H9 (cell line): ENCODE data around the gene SMIM21. TPM values are rescaled to one million over a fixed set of nuclear protein-coding genes. Genes with fewer than 3 reads are reported as not detected.

Source experiments
- DNase-seq: peaks from one replicate; pipeline ENCODE4 v3.0.0-alpha.2; 2017
- H2AFZ ChIP-seq: one replicate; pipeline ENCODE4 v1.6.1; 2013; ENCODE audit warnings: mild to moderate bottlenecking, low read length, control low read depth, moderate library complexity
- H2AK5ac ChIP-seq: 2 replicates; pipeline ENCODE4 v1.6.1; 2013; ENCODE audit warnings: low read length, control low read depth, mixed read lengths; ENCODE audit not compliant: insufficient read length
- H2BK120ac ChIP-seq: one replicate; pipeline ENCODE4 v1.6.1; 2013; ENCODE audit warnings: low read depth, mild to moderate bottlenecking, low read length, control low read depth, inconsistent platforms; ENCODE audit not compliant: poor library complexity, severe bottlenecking
- H2BK12ac ChIP-seq: 2 replicates; pipeline ENCODE4 v1.6.1; 2013; ENCODE audit warnings: low read length, control low read depth, mixed read lengths, low read depth; ENCODE audit not compliant: insufficient read length
- H2BK15ac ChIP-seq: 2 replicates; pipeline ENCODE4 v1.6.1; 2013; ENCODE audit warnings: low read depth, low read length, control low read depth
- H2BK20ac ChIP-seq: one replicate; pipeline ENCODE4 v1.6.1; 2013; ENCODE audit warnings: low read depth, mild to moderate bottlenecking, low read length, control low read depth, inconsistent platforms; ENCODE audit not compliant: poor library complexity, severe bottlenecking
- H2BK5ac ChIP-seq: 2 replicates; pipeline ENCODE4 v1.6.1; 2013; ENCODE audit warnings: low read length, control low read depth, mixed read lengths; ENCODE audit not compliant: insufficient read length
- H3K14ac ChIP-seq: 2 replicates; pipeline ENCODE4 v1.6.1; 2013; ENCODE audit warnings: low read length, control low read depth; ENCODE audit not compliant: insufficient read depth
- H3K18ac ChIP-seq: 2 replicates; pipeline ENCODE4 v1.6.1; 2013; ENCODE audit warnings: low read depth, mild to moderate bottlenecking, mixed read lengths, low read length, control low read depth; ENCODE audit not compliant: insufficient read length
- H3K23ac ChIP-seq: 2 replicates; pipeline ENCODE4 v1.6.1; 2013; ENCODE audit warnings: low read length, control low read depth, mixed read lengths, low read depth; ENCODE audit not compliant: insufficient read length
- H3K23me2 ChIP-seq: 2 replicates; pipeline ENCODE4 v1.6.1; 2013; ENCODE audit warnings: low read depth, mild to moderate bottlenecking, mixed read lengths, low read length, control low read depth; ENCODE audit not compliant: insufficient read length, poor library complexity, severe bottlenecking
- H3K27ac ChIP-seq: 2 replicates; pipeline ENCODE4 v1.5.1; 2013; ENCODE audit warnings: low read length, control low read depth, mixed read lengths, low read depth; ENCODE audit not compliant: insufficient read length
- H3K27me3 ChIP-seq: 2 replicates; pipeline ENCODE4 v1.6.1; 2013; ENCODE audit warnings: low read length, control low read depth, inconsistent platforms; ENCODE audit not compliant: insufficient read depth
- H3K4ac ChIP-seq: 2 replicates; pipeline ENCODE4 v1.6.1; 2013; ENCODE audit warnings: low read depth, mild to moderate bottlenecking, control low read depth, inconsistent platforms, low read length, moderate library complexity
- H3K4me1 ChIP-seq: 2 replicates; pipeline ENCODE4 v1.6.1; 2013; ENCODE audit warnings: low read length, control low read depth, inconsistent platforms; ENCODE audit not compliant: insufficient read depth
- H3K4me2 ChIP-seq: 2 replicates; pipeline ENCODE4 v1.6.1; 2013; ENCODE audit warnings: low read length, control low read depth, mixed read lengths; ENCODE audit not compliant: insufficient read length, insufficient read depth
- H3K56ac ChIP-seq: 2 replicates; pipeline ENCODE4 v1.6.1; 2013; ENCODE audit warnings: low read depth, mild to moderate bottlenecking, mixed read lengths, low read length, control low read depth; ENCODE audit not compliant: insufficient read length
- H3K79me1 ChIP-seq: 2 replicates; pipeline ENCODE4 v1.6.1; 2013; ENCODE audit warnings: low read depth, mild to moderate bottlenecking, moderate library complexity, low read length, control low read depth, inconsistent platforms; ENCODE audit not compliant: insufficient read depth, poor library complexity, severe bottlenecking
- H3K79me2 ChIP-seq: 2 replicates; pipeline ENCODE4 v1.6.1; 2013; ENCODE audit warnings: low read length, control low read depth, inconsistent platforms; ENCODE audit not compliant: insufficient read depth
- H3K9ac ChIP-seq: 2 replicates; pipeline ENCODE4 v1.6.1; 2013; ENCODE audit warnings: low read length, control low read depth, mixed read lengths; ENCODE audit not compliant: insufficient read length; ENCODE audit errors: extremely low read depth
- H3K9me3 ChIP-seq: one replicate; pipeline ENCODE4 v1.6.1; 2013; ENCODE audit warnings: low read depth, low read length, inconsistent platforms; ENCODE audit not compliant: control insufficient read depth
- H3T11ph ChIP-seq: one replicate; pipeline ENCODE4 v1.6.1; 2013; ENCODE audit warnings: mild to moderate bottlenecking, low read length, control low read depth, inconsistent platforms
- H4K20me1 ChIP-seq: one replicate; pipeline ENCODE4 v1.6.1; 2013; ENCODE audit not compliant: control insufficient read depth, insufficient read length, insufficient read depth
- H4K5ac ChIP-seq: 2 replicates; pipeline ENCODE4 v1.6.1; 2013; ENCODE audit warnings: low read depth, mild to moderate bottlenecking, mixed read lengths, low read length, control low read depth; ENCODE audit not compliant: insufficient read length
- H4K8ac ChIP-seq: replicated peaks from 2 replicates; pipeline ENCODE4 v1.6.1; 2013; ENCODE audit warnings: low read length, control low read depth, mixed read lengths, low read depth; ENCODE audit not compliant: insufficient read length
- H4K91ac ChIP-seq: 2 replicates; pipeline ENCODE4 v1.6.1; 2013; ENCODE audit warnings: low read depth, mild to moderate bottlenecking, moderate library complexity, mixed read lengths, low read length, control low read depth; ENCODE audit not compliant: insufficient read length
- H3K27ac Mint-ChIP-seq, 3 experiments: 2 replicates in 2 of 3; 3 replicates in 1 of 3; pipeline ENCODE4 v1.8.0; 2020 to 2021; ENCODE audit warnings: mixed read lengths in 3 of 3, mild to moderate bottlenecking in 1 of 3, moderate library complexity in 1 of 3
- H3K27me3 Mint-ChIP-seq: 2 replicates; pipeline ENCODE4 v1.8.0; 2021; ENCODE audit warnings: low read depth, mild to moderate bottlenecking, moderate library complexity, mixed read lengths
- H3K36me3 Mint-ChIP-seq, 3 experiments: 2 replicates in 2 of 3; 3 replicates in 1 of 3; pipeline ENCODE4 v1.8.0; 2020 to 2021; ENCODE audit warnings: low read depth in 3 of 3, mixed read lengths in 3 of 3; ENCODE audit not compliant: insufficient read depth in 1 of 3
- H3K4me1 Mint-ChIP-seq, 2 experiments: 2 replicates each; pipeline ENCODE4 v1.8.0; 2020; ENCODE audit warnings: mixed read lengths in 2 of 2
- H3K4me3 Mint-ChIP-seq, 2 experiments: 2 replicates in 1 of 2; 3 replicates in 1 of 2; pipeline ENCODE4 v1.8.0; 2020 to 2021; ENCODE audit warnings: mild to moderate bottlenecking in 2 of 2, mixed read lengths in 2 of 2, moderate library complexity in 1 of 2
- H3K9me3 Mint-ChIP-seq, 2 experiments: 2 replicates in 1 of 2; 3 replicates in 1 of 2; pipeline ENCODE4 v1.8.0; 2020; ENCODE audit warnings: mild to moderate bottlenecking in 2 of 2, mixed read lengths in 2 of 2, moderate library complexity in 1 of 2
- CTCF ChIP-seq: fragments of 200-600 bp; sonication (generic); conservative IDR thresholded peaks from 3 replicates; pipeline ENCODE4 v1.8.0; 2021; ENCODE audit warnings: antibody characterized with exemption, mild to moderate bottlenecking
- WGBS: extraction: QIAGEN DNeasy Blood & Tissue Kit; methylation state at CpG from one replicate; pipeline ENCODE4 v1.1.7; 2013; ENCODE audit warnings: missing lambda C conversion rate, low lambda C conversion rate, mixed read lengths; ENCODE audit not compliant: insufficient read length; ENCODE audit errors: extremely low coverage; 5-methylcytosine and 5-hydroxymethylcytosine counted together
- total RNA-seq: library from RNA; stranded (reverse); gene quantifications from 2 replicates; pipeline ENCODE4 v1.2.1, GENCODE V29; 2021

The SMIM21 gene
- total RNA-seq, 1 experiment from 2014 or later = not detected

GRCh38 chr18:75405351-75405750 is 22.2 kb downstream of the SMIM21 start:
- no peak overlapping the region for H4K8ac ChIP-seq
- WGBS = no CpG with 5 or more reads among the region's 4 CpGs
- DNase-seq = no peak
- no peak overlapping the region for H3K27ac ChIP-seq
- H3K36me3 Mint-ChIP-seq = no peaks in the 10 kb centered on the region; a peak in 1 of 7 replicates
- H3K27me3 Mint-ChIP-seq = peaks cover 38% of the 10 kb centered on the region
- no peaks in the 10 kb centered on the region for H3K9me3 ChIP-seq
- no peak for TF ChIP-seq CTCF
- no peak overlapping the region for H2BK15ac ChIP-seq
- no peak overlapping the region for H2AK5ac ChIP-seq
- no peak overlapping the region for H3K4me2 ChIP-seq
- no peak overlapping the region for H3T11ph ChIP-seq
- H3K4ac ChIP-seq = no peak overlapping the region
- no peak overlapping the region for H3K56ac ChIP-seq
- H4K5ac ChIP-seq = no peak overlapping the region
- no peaks in the 10 kb centered on the region for H3K9me3 Mint-ChIP-seq
- H3K79me1 ChIP-seq = no peaks in the 10 kb centered on the region
- H3K4me3 Mint-ChIP-seq = no peak overlapping the region
- H3K27me3 ChIP-seq = no peaks in the 10 kb centered on the region
- no peaks in the 10 kb centered on the region for H4K20me1 ChIP-seq
- no peak overlapping the region for H2BK20ac ChIP-seq
- peaks cover 21 to 24% of the 10 kb centered on the region in 2 experiments for H3K4me1 Mint-ChIP-seq
- no peak overlapping the region for H3K14ac ChIP-seq
- no peak overlapping the region for H3K27ac Mint-ChIP-seq
- H3K9ac ChIP-seq = no peak overlapping the region
- no peak overlapping the region for H4K91ac ChIP-seq
- no peaks in the 10 kb centered on the region for H3K23me2 ChIP-seq
- no peak overlapping the region for H3K18ac ChIP-seq
- H3K23ac ChIP-seq = no peak overlapping the region
- H2BK12ac ChIP-seq = no peak overlapping the region
- H3K79me2 ChIP-seq = no peaks in the 10 kb centered on the region
- H2AFZ ChIP-seq = no peak overlapping the region
- H3K4me1 ChIP-seq = no peaks in the 10 kb centered on the region
- no peak overlapping the region for H2BK120ac ChIP-seq
- no peak overlapping the region for H2BK5ac ChIP-seq
